ENCODE measurements around the gene MYO5B.

The MYO5B gene

DNA sequence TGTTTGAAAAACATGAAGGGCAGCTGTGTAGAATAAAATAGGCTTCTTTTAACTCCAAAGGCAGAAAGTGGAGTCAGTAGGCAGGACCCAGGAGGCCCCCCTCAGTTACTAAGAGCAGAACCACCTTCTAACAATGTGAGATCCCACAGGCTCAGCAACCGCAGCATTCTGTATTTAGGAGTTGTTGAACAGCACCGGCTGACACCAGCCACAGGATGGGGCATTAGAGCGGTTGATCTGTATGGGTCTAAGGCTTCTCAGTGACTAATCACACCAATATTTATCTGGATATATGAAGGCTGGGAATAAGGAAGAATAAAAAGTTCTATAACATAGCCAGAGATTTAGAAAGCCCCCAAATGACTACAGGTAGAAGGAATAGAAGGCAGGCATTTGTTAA lies 51.7 kb downstream of the MYO5B start:
- no peak for DNase-seq

DNA sequence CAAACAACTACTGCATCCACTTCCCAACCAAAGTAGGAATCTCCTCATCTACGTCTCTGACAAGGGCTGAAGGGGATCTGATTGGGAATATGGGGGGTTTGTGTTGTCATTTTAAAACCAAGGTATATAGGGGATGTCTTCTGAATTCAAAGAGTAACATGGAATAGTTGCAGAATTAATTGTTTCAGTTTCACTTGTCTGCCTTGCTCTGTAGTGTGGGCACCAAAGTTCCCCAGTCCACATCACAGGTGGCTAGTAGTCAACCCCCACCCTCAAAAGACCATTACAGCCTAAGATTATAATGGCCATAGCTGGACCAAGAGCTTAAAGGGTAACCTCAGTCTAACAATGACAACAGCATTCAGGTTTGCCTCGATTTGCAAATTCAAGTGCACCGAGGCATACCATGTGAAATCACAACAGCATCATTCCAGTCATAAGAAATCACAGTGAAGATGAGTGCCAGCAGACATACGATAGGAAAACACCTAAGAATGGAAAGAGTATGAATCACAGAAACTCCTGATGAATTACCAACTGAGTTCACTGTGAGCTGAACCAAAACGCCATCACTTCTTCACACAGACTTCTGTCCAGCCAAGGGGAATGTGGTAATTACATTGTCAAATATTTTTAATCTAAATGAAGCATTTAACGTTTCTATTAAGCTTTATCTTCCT lies 52.4 kb downstream of the MYO5B start:
- DNase-seq = no peak

DNA sequence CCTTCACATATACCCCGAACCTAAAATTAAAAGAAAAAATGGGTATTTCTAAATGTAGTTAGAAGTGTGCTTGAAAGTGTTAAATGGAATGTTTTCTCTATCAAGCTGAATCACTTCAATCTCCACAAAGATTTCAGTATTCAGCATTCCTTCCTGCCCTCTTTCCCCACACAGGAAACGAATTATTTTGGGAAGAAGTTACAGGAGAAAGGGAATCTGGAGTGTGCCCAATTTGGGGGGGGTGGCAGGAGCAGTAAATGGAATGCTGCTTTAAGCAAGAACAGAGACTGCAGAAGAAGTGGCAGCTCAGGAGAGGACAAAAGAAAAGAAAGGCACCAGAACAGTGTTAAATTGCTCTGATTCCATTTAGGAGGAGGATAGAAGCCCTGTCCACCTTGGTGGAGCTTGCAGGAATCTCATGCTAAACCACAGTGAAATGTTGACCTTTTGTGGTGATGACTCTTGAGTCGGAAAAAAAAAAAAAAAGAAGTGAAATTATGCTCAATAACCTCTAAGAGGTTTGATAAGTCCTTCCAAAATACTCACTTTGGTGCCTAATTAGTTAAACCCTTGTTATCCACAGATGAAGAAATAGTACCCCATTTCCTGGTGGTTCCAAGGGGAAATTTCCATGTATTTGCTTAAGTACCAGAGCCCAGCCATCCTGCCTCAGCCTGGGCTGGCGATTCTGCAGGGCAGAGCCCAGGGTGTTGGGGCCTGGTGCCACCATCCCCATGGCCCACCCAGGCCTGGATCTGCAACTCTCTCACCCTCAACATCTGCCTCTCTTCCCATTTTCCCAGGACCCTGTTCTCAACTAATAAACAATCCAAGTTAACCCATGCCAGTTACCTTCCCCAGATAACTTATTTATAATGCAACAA lies 56.5 kb downstream of the MYO5B start:
- DNase-seq = no peak

DNA sequence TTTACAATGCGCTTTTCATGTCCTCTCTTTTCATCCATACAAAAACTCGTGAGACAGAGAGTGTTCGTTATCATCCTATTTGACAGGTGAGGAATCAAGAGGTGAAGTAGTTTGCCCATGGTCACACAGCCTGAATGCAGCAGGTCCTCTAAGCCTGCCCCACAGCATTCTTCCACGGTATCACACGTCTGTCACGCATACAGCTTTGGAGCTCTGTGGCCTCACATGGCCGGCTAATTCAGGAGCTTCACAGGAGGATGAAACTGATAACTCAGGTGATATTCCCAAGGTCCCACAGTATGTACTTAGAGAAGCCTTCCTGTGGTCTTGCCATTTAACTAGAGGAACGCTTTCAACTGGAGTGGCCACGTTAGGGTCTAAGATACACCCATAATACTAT lies 59.0 kb downstream of the MYO5B start:
- DNase-seq = no peak

DNA sequence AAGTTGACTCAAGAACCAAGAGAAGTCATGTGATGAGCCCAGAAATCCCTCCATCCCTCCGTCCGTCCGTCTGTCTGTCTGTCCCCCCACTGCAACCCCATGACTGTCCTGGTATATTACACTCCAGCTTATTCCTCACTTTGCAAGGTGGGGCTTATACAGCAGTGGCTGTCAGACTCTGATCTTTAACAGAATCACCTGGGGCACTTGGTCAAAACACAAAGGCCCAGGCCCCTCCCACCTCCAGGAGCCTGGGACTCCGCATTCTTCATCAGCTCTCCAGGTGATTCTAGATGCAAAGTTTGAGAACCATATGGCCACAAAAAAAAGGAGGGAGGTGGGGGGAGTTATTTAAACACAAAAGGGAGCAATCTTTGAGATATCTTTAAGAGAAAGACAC lies 61.4 kb downstream of the MYO5B start:
- DNase-seq = no peak

DNA sequence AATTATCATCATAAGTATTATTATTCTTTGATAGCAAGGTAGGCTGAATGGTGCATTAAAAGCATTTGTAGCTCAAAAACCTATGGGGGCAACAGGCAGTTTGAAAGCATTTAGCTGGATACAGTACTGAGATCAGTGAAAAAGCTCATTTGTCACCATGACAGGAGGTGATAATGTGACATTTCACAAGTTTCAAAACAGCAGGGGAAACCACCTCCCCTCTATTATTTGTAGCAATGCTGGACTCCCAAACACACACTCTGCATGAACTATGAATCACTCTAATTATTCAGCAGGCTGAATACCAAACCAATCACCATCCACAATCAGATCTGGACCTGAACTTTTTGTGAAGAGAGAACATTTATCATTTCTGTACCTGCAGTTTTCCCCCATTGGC lies 63.4 kb downstream of the MYO5B start:
- DNase-seq = no peak

DNA sequence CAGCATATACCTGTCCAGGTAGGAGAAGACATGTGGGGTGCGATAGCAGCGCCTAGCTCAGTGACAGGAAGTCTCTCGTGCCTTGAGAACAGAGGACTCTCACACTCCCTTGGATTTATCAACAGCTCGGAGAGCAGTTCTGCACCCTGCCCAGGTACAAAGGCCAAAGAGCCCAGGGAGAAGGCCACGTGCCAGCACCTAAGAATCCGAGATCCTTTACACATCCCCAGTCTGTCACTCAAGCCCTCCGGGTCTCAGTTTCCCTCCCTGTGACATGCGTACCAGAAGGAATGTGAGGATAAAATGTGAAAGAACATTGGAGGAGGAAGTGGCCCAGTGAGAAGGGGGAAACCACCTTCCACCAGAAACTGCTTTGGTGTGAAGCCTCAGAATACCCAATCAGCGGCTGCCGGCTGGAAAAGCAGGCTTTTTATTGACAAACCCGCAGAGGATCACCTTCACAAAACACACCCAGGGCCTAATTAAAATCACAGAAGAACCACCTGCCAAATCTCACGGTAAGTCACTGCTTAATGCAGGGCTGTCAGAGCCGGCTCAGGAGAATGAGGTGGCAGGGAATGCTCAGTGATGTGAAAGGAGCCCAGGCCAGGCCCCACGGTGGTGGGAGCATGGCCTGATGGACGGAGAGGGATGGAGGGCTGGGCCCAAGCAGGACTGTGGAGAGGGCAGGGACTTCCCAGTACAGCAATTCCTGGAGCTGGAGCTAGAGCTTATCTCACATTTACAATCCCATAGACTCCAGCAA lies 66.3 kb downstream of the MYO5B start:
- no peak for DNase-seq

DNA sequence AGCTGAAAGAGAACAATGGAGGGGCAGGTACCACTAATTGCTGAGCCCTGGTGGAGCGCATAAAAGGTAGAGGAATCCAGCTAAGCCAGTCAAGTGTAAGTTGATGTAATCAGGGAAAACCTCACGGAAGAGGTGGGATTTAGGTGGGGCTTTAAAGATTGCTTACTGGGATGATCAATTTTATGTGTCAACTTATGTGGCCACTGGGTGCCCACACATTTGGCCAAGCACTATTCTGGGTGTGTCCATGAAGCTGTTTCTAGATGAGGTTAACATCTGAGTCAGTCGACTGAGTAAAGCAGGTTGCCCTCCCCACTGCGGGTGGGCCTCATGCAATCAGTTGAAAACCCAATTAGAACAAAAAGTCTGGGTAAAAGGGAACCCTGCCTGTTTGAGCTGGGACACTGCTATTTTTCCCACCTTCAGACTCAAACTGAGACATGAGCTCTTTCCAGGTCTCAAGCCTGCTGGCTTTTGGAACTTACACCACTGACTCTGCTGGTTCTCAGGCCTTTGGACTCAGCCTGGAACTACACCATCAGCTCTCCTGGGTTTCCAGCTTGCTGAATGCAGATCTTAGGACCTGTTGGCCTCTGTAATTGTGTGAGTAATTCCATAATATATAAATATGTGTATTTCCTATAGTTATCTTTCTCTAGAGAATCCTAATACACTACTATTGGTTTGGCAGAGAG lies 67.3 kb downstream of the MYO5B start:
- no peak for DNase-seq

DNA sequence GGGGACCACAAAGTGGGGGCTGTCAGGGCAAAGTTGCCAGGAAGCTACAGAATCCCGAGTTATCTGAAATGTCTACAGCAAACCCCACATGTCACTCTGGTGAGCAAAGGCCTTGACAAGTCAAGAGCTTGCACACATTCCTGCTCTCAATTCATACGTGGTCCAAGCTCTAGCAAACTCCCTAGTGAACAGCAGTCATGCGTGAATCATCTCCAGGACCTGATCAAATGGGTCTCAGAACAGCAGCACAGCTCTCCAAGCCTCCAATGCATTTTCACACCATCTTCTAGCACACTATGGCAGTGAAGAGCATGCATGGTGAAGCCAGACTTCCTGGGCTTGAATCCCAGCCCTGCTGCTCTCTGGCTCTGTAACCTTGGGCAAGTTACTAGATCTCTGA lies 68.5 kb downstream of the MYO5B start:
- DNase-seq = no peak

DNA sequence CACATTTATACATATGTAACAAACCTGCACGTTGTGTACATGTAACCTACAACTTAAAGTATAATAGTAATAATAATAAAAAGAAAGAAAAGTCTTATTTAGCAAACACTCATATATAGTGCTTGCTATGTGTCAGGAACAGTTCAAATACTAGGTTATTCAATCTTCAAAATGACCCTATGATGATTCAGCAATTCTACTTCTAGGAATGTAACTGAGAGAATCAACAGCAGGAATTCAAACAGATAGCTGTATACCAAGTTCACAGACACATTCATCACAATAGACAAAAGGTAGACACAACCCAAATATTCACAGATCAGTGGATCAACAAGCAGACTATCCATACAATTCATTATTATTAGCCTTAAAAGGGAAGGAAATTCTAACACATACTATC lies 69.5 kb downstream of the MYO5B start:
- no peak for DNase-seq

DNA sequence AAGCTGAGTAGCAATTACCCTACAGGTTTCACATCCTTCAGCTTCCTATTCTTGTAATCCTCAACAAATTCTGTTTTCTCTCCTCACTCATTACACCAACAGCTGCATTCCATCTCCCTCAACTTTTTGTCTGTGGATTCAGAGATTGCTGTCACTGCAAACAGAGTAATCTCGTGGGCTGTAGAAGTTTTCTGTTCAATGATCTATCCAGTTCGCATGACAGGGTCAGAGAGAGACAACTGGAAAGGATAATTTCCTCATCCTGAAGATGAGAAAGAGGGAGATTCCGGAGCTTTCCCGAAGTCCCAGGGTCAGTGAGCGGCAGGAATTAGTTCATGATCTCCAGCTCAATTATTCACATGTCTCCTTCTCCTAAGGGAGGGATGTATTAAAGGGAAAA lies 75.7 kb downstream of the MYO5B start:
- DNase-seq = no peak

DNA sequence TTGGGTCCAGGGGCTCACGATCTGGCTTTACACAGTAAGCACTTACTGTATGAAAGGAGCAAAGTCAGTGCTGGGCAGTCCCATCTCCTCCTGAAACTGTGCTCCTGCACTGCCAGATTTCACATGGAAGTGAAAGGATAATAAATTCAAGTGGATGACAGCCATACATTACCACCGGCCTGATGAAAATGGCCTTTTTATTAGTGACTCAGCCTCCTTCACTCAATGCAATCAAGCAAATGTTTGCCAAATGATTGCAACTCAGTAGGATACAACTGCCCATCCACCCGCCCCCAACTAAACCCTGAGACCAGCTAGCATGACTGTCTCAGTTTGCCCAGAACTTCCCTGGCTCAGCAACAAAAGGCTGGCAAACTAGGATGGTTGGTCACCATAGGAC lies 77.1 kb downstream of the MYO5B start:
- DNase-seq = no peak

DNA sequence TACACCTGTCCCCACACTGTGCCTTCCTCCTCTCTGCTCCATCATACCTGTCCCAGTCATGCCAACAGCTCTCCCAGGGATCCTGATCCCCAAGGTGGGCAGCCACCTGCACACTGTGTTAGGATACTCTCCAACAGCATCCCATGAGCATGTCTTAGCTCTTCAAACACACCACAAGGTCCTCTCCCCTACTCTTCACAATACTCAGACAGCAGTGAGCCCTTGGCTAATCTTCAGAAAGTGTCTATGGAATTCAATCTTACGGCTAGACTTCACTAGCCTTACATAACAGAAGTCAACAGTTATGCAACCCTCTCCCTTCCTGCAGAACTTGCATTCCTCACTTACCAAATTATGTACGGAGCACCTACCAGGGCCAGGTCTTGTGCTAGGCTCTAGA lies 79.9 kb downstream of the MYO5B start:
- DNase-seq = no peak

DNA sequence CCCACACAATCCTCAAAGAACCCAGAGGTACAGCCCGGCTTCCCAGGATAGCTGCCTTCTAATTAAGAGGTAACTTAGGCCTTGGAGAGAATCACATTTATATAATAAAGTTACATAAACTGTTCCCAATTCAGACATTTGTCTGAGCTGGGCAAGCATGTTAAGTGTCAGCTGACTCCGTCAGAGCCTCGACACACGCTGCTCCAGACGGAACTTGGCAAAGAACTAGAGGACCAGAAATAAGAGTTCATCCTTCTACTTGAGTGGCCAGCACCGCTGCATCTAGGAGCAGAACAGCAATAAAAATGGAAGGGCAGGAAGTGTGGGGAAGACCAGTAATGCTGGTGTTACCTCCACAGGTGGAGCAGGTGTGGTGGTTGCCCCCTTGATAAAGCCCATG lies 80.5 kb downstream of the MYO5B start:
- DNase-seq = no peak

DNA sequence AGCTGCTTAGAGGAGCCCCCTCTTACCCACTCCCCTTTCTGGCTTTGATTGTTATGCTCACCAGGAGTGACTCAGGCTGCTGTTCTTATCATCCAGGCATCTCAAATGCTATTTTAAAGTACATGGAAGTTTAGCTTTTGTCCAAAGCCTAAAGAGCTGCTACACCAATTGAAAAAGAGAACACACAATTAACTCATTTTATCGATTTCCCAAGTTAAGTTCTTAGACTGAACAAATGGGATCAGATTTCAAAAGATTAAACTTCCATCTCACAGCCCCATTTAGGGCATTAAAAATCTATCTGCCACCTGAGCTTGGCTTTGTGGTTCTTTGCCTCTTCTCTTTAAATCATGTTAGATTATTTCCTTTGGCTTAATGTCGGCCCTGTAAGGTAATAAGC lies 81.2 kb downstream of the MYO5B start:
- no peak for DNase-seq

DNA sequence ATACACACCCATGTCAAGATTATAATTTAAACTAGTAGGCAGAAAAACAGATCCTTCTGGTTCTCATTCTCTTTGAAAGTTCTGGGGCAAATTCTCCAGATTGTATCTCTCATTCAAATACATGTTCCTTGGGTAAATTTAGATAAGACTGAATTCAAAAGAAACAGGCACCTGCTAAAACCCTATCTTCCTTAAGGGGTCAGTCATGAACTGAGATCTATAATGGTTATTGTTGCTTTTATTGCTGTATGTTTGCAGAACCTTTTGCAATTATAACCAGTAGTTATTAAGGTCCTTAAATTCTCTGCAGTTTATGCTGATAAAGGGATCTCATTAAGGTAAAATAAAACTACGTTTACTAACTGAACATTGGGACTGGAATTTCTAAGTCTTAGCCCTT lies 83.5 kb downstream of the MYO5B start:
- DNase-seq = no peak

DNA sequence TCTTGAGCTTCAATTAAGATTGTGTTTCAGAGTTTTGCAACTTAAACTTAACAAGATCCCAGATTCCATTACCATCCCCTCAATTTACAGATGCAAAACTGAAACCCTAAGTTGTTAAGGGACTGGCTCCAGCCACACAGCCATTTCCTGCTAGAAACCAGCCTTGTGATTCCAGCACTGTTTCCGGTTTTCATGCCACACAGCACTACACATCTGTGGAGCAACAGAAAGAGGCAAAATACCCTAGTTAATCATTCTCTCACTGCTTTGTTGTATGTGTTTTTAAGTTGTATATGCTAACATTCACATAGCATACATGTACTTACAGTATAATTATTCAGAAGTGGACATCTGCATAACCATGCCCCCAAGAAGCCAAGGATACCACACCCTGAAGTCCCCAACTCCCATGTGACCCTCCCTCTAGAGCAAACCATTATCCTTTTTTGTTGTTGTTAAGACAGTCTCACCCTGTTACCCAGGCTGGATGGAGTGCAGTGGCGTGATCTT lies 87.4 kb downstream of the MYO5B start:
- DNase-seq = no peak

DNA sequence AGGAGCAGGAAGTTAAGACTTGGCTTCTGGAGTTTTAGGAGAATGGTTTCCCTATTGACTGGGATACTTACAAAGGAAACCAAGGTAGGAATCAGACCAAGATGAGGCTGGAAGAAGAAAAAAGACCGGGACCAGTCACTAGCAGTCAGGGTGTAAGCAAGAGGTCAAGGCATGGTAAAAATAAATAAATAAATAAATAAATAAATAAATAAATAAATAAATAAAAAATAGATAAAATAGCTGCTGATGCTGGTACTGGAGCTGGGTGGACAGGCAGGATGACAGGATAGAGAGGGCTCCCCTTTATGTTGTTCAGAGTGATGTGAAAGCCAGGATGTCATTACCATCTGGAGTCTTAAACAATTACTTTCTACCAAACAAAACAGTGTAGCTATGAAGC lies 89.9 kb downstream of the MYO5B start:
- DNase-seq = no peak

DNA sequence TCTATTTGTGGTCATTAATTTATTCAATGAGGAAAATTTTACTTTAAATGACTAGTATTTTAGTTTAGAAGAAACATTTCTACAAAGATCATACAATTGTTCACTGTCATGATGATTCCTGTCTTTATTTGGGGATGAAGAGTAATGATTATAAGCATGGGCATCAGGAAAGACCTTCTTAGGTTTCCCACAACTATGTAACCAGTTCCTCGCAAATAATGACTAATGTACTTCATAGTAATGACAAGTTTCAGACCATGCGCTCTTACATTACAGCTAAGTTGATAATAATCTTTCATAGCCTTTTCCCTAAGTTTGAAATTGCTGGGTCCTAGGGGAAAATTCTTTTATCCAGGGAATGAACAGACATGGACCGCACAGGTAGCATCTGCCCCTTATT lies 90.5 kb downstream of the MYO5B start:
- DNase-seq = no peak

DNA sequence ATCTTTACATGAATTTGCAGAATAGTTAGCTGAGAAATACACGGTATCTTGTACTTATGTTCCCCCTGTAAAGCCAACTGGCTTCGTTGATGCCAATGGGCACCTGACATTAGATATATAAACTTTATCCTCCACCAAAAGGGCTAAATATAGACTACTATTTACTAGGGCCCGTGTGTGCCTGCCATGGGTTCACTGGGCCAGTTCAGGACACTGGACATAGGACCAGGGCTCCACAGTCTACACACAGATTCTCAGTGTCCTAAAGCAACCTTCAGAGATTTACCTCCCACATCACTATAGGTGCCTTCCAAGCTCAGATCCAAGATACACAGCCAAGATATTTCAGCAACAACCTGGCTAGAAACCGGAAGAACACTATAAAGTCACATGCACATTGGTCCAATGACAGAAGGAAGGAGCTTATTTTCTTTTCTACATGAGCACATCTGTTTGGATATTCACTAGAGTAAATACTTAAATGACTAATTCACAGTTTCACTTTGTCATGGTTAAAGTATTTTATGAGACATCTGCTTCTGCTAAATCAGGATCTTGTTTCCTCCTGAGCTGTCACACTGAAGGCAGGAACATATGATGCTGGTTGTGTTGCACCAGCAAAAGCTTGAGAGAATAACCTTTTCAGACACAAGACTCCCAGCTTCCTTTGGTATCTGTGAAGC lies 95.1 kb downstream of the MYO5B start:
- DNase-seq = no peak

DNA sequence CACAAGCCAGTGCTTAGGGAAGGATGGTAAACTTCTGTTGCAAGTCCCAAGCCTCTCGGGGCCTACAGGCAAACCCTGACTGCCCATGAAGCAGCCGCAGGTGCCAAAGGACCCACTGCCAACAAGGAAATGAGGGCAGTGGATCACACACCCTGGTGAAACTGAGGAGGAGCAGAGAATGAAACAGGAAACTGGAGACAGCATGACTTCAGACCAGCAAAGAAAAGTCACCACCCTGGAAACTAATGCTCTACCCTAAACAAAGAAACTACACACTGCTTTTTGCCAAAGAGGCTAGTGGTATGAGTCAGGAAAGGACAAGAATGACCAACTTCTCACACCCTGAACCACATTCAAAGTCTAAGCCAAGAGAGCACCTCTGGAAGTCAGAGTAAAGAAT lies 97.2 kb downstream of the MYO5B start:
- DNase-seq = no peak

DNA sequence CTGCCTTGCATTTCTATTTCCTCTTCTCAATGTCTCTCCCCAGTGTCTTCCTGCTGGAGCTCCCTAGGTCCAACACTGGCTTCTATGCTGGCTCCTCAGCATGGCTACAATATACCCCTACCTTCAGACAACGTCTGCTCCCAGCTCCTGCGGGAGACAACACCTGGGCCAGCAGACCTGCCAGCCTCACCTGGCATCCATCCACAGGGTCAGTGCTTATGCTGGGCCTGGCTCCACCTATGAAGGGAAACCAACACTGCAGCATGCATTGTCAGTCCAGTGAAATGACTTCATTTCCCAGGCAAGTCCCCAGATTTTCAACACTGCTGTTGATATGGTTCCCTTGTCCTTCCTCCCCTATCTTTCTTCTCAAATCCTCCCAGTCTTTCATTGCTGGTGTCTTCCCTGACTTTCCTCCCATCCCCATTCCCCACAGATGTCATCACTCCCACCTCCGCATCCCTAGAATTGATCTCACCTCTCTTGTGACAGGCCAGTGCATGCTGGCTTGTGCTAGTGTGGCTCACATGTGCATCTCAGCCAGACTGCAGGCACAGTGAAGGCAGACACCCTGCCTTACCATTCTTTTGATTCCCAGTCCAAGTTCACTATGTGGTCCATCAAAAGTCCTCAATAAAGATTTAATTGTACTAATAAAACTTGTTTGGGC lies 98.0 kb downstream of the MYO5B start:
- no peak for DNase-seq

Measured in stimulated activated naive CD4-positive, alpha-beta T cell (primary cell).